OCI-LY1 (cell line): ENCODE data around the gene PI4KA.

Experiments
- H2AFZ ChIP-seq: fragments of 200-600 bp; sonication (generic), shearing (Covaris generic); 2 replicates; pipeline ENCODE4 v1.6.0; 2014; ENCODE audit warnings: antibody characterized with exemption, mild to moderate bottlenecking, low read length
- H3F3A ChIP-seq: fragments of 200-600 bp; sonication (generic), shearing (Covaris generic); 2 replicates; pipeline ENCODE4 v1.6.0; 2014; ENCODE audit warnings: mild to moderate bottlenecking, antibody characterized with exemption, low read length, moderate library complexity; ENCODE audit not compliant: insufficient read depth
- H3K27ac ChIP-seq: fragments of 200-600 bp; sonication (generic); 2 replicates; pipeline ENCODE4 v1.5.1; 2014; ENCODE audit warnings: low read length, mixed run types, mild to moderate bottlenecking, low read depth; ENCODE audit not compliant: poor library complexity, severe bottlenecking
- H3K27me3 ChIP-seq: fragments of 200-600 bp; sonication (generic); 2 replicates; pipeline ENCODE4 v1.6.0; 2014; ENCODE audit warnings: antibody characterized with exemption, mild to moderate bottlenecking, low read length, moderate library complexity; ENCODE audit not compliant: insufficient read depth
- H3K36me3 ChIP-seq: fragments of 200-600 bp; sonication (generic); 2 replicates; pipeline ENCODE4 v1.6.1; 2014; ENCODE audit warnings: mild to moderate bottlenecking, antibody characterized with exemption, low read length, moderate library complexity, mixed read lengths; ENCODE audit not compliant: insufficient read depth
- H3K4me1 ChIP-seq: fragments of 200-600 bp; sonication (generic); 2 replicates; pipeline ENCODE4 v1.5.1; 2014; ENCODE audit warnings: mild to moderate bottlenecking, low read length, moderate library complexity; ENCODE audit not compliant: insufficient read depth, severe bottlenecking
- H3K4me2 ChIP-seq: fragments of 200-600 bp; sonication (generic), shearing (Covaris generic); 2 replicates; pipeline ENCODE4 v1.6.1; 2014; ENCODE audit warnings: low read length
- H3K4me3 ChIP-seq: fragments of 200-600 bp; sonication (generic); 2 replicates; pipeline ENCODE4 v1.5.1; 2014; ENCODE audit warnings: low read length, low read depth, mild to moderate bottlenecking, mixed read lengths; ENCODE audit not compliant: poor library complexity, severe bottlenecking
- H3K79me2 ChIP-seq: fragments of 200-600 bp; shearing (Covaris generic); 2 replicates; pipeline ENCODE4 v1.6.1; 2016; ENCODE audit warnings: mixed run types, low read length, mixed read lengths; ENCODE audit not compliant: insufficient read depth
- H3K9ac ChIP-seq: fragments of 200-600 bp; sonication (generic), shearing (Covaris generic); 2 replicates; pipeline ENCODE4 v1.6.1; 2014; ENCODE audit warnings: mild to moderate bottlenecking, low read length, mixed read lengths
- H3K9me2 ChIP-seq: fragments of 200-600 bp; sonication (generic), shearing (Covaris generic); 2 replicates; pipeline ENCODE4 v1.6.1; 2014; ENCODE audit warnings: low read depth, mild to moderate bottlenecking, low read length, mixed read lengths
- H3K9me3 ChIP-seq: fragments of 200-600 bp; shearing (Covaris generic); 2 replicates; pipeline ENCODE4 v1.6.1; 2014; ENCODE audit warnings: low read length, mixed read lengths
- H4K20me1 ChIP-seq: fragments of 200-600 bp; sonication (generic), shearing (Covaris generic); 2 replicates; pipeline ENCODE4 v1.6.0; 2016; ENCODE audit warnings: mild to moderate bottlenecking, low read length; ENCODE audit not compliant: insufficient read depth
- CTCF ChIP-seq: fragments of 200-600 bp; sonication (generic), shearing (Covaris generic); IDR thresholded peaks from 2 replicates; pipeline ENCODE4 v1.5.1; 2017; ENCODE audit warnings: mild to moderate bottlenecking, antibody characterized with exemption, low read length, moderate library complexity, mixed read lengths
- EZH2 ChIP-seq: fragments of 200-600 bp; sonication (generic), shearing (Covaris generic); IDR thresholded peaks from 2 replicates; pipeline ENCODE4 v1.8.0; 2017; ENCODE audit warnings: borderline replicate concordance, mixed run types, mild to moderate bottlenecking, antibody characterized with exemption, low read length, moderate library complexity, mixed read lengths

PI4KA gene

GRCh38 chr22:20865331-20865730 lies 6.7 kb upstream of the PI4KA start:
- Histone ChIP-seq H3K27ac (no peak overlapping the region), H4K20me1 (no peaks in the 10 kb centered on the region), H3K27me3 (no peaks in the 10 kb centered on the region), H3K9ac (no peak overlapping the region), H3K4me3 (no peak overlapping the region), H3K36me3 (peaks cover 21% of the 10 kb centered on the region), H3F3A (no peaks in the 10 kb centered on the region), H3K9me3 (no peaks in the 10 kb centered on the region), H2AFZ (no peak overlapping the region), H3K4me1 (peaks cover 22% of the 10 kb centered on the region), H3K79me2 (no peaks in the 10 kb centered on the region), H3K9me2 (no peaks in the 10 kb centered on the region), H3K4me2 (no peak overlapping the region)
- TF ChIP-seq CTCF (no peak), EZH2 (no peak)

- no peak overlapping the region for H2AFZ ChIP-seq
- H3K4me2 ChIP-seq = no peak overlapping the region
- H3K4me3 ChIP-seq = no peak overlapping the region
- no peaks in the 10 kb centered on the region for H3K9me3 ChIP-seq
- no peak overlapping the region for H3K27ac ChIP-seq
- peaks cover 16% of the 10 kb centered on the region for H3K36me3 ChIP-seq
- H3K27me3 ChIP-seq = no peaks in the 10 kb centered on the region
- no peaks in the 10 kb centered on the region for H3K9me2 ChIP-seq
- no peak for TF ChIP-seq EZH2
- TF ChIP-seq CTCF = no peak
- H3K9ac ChIP-seq = no peak overlapping the region
- no peaks in the 10 kb centered on the region for H4K20me1 ChIP-seq
- H3F3A ChIP-seq = no peaks in the 10 kb centered on the region
- H3K4me1 ChIP-seq = peaks cover 32% of the 10 kb centered on the region
- peaks cover 7% of the 10 kb centered on the region; the same call in 1 of the 2 replicates for H3K79me2 ChIP-seq
Measured at GRCh38 chr22:20864186-20864908, 5.7 kb upstream of the PI4KA start.

- H3K9me2 ChIP-seq = no peaks in the 10 kb centered on the region
- no peak overlapping the region for H3K4me2 ChIP-seq
- no peak overlapping the region for H3K4me3 ChIP-seq
- H3K9ac ChIP-seq = no peak overlapping the region
- no peaks in the 10 kb centered on the region for H3F3A ChIP-seq
- no peak for TF ChIP-seq CTCF
- no peak for TF ChIP-seq EZH2
- H4K20me1 ChIP-seq = no peaks in the 10 kb centered on the region
- no peaks in the 10 kb centered on the region for H3K27me3 ChIP-seq
- H3K27ac ChIP-seq = no peak overlapping the region
- H3K4me1 ChIP-seq = peaks cover 33% of the 10 kb centered on the region
- peaks cover 16% of the 10 kb centered on the region for H3K36me3 ChIP-seq
- H3K9me3 ChIP-seq = no peaks in the 10 kb centered on the region
- H3K79me2 ChIP-seq = peaks cover 10% of the 10 kb centered on the region; the same call in 1 of the 2 replicates
- H2AFZ ChIP-seq = no peak overlapping the region
Measured at GRCh38 chr22:20863366-20863765, 4.8 kb upstream of the PI4KA start.
